Panc1 (cell line): Measurements from ENCODE around the gene CCDC50. TPM values are rescaled to one million over a fixed set of nuclear protein-coding genes. Genes with fewer than 3 reads are reported as not detected.
A peak's percentile ranks its signal among the peaks of the same experiment; 100 is the strongest.

Experiments
- ATAC-seq: fragments of 200-7000 bp; cut with Tn5 transposase; 2 replicates; pipeline ENCODE4 v1.9.1; 2020; ENCODE audit warnings: mild to moderate bottlenecking, moderate library complexity
- BruUV-seq: library from RNA; stranded (reverse); fragments of 400-500 nt; replicated peaks from 2 replicates; lab custom pipeline; 2021; lab: Mats Ljungman, UMichigan
- CTCF ChIA-PET: fragments of 300-600 bp; sonication (Branson Sonifier 250); formaldehyde crosslinking; loops from one replicate; lab custom pipeline; 2022; ENCODE audit warnings: antibody characterized with exemption; lab: Charles Lee
- POLR2A ChIA-PET: fragments of 300-600 bp; sonication (Branson Sonifier 250); formaldehyde crosslinking; loops from one replicate; lab custom pipeline; 2022; ENCODE audit warnings: antibody characterized with exemption; lab: Charles Lee
- DNase-seq: peaks from one replicate; pipeline ENCODE4 v3.0.0-alpha.2; 2010; ENCODE audit warnings: low read depth, low spot score
- H3K27ac ChIP-seq: 2 replicates; pipeline ENCODE4 v1.5.1; 2011; ENCODE audit warnings: mild to moderate bottlenecking, low read length, inconsistent platforms
- H3K27me3 ChIP-seq: fragments of 200-500 bp; sonication (Bioruptor generic); 2 replicates; pipeline ENCODE4 v1.6.0; 2014; ENCODE audit warnings: low read length, inconsistent platforms; ENCODE audit not compliant: control insufficient read depth, insufficient read depth
- H3K36me3 ChIP-seq: fragments of 200-500 bp; sonication (Bioruptor generic); 2 replicates; pipeline ENCODE4 v1.5.1; 2014; ENCODE audit warnings: inconsistent platforms, mild to moderate bottlenecking, low read length, moderate library complexity; ENCODE audit not compliant: control insufficient read depth, insufficient read depth
- H3K4me1 ChIP-seq: 2 replicates; pipeline ENCODE4 v1.5.1; 2011; ENCODE audit warnings: inconsistent platforms, mild to moderate bottlenecking, low read length, moderate library complexity; ENCODE audit not compliant: control insufficient read depth, insufficient read depth
- H3K4me3 ChIP-seq, 2 experiments: 2 replicates each; pipeline ENCODE4 v1.5.1; 2011 to 2012; ENCODE audit warnings: low read depth in 2 of 2, low read length in 2 of 2, mild to moderate bottlenecking in 2 of 2, inconsistent platforms in 1 of 2, moderate library complexity in 1 of 2
- H3K9me3 ChIP-seq: fragments of 200-500 bp; sonication (Bioruptor generic); 2 replicates; pipeline ENCODE4 v1.5.1; 2014; ENCODE audit warnings: low read depth, mild to moderate bottlenecking, inconsistent platforms, low read length, moderate library complexity; ENCODE audit not compliant: control insufficient read depth, insufficient read depth
- POLR2AphosphoS5 ChIP-seq: IDR thresholded peaks from 2 replicates; pipeline ENCODE4 v1.6.1; 2012; ENCODE audit warnings: mild to moderate bottlenecking, low read depth, low read length, moderate library complexity
- REST ChIP-seq, 2 experiments: IDR thresholded peaks; 2 replicates each; pipeline ENCODE4 v1.6.1; 2011 to 2012; ENCODE audit warnings: low read depth in 2 of 2, control low read depth in 1 of 2, low read length in 1 of 2, mild to moderate bottlenecking in 1 of 2, moderate library complexity in 1 of 2; ENCODE audit not compliant: insufficient read depth in 1 of 2
- SIN3A ChIP-seq: IDR thresholded peaks from 2 replicates; pipeline ENCODE4 v1.6.1; 2012; ENCODE audit warnings: low read depth, mild to moderate bottlenecking, low read length, moderate library complexity, borderline replicate concordance; ENCODE audit not compliant: insufficient read depth
- TCF7L2 ChIP-seq: IDR thresholded peaks from 2 replicates; pipeline ENCODE4 v1.6.1; 2011; ENCODE audit warnings: mild to moderate bottlenecking, low read depth, low read length, inconsistent platforms
- in situ Hi-C: cut with HindIII; loops from 2 replicates; pipeline ENCODE4 v1.10.0; 2016; ENCODE audit warnings: low sequenced_read_pairs, low pct_unique_long_range_greater_than_20kb
- intact Hi-C: fragments of 100-400 bp; cut with micrococcal nuclease; formaldehyde crosslinking; loops from one replicate; pipeline ENCODE4 v1.10.0; 2022; ENCODE audit not compliant: unreplicated experiment
- total RNA-seq: library from RNA; stranded (reverse); gene quantifications from one replicate; pipeline ENCODE4 v1.2.1, GENCODE V29; 2021; ENCODE audit not compliant: unreplicated experiment
- TF ChIP-seq, protein P1 (sequence below): fragments of 450-650 bp; IDR thresholded peaks from 2 replicates; pipeline ENCODE4 v1.5.1; 2017; ENCODE audit warnings: mild to moderate bottlenecking

Gene CCDC50
- total RNA-seq, 1 experiment from 2014 or later, result 89.3 TPM

DNA sequence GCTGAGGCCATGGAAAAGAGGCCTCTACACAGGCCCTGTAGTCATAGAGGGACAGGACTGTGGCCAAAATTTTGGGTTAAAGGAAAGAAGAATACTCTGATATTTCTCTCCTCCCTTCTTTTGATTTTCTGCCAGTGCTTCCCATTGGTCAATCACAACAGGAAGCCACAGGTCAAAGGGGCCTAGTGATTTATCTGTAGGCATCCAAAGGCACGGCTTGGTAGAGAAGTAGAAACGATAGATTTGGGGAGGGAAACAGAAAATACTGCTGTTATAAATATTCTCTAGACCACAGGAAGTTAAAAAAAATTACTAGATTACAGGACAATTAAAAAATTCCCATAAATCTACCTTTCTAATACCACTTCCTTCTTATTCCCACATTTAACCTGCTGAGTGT, 1.7 kb upstream of the CCDC50 start:
- ChIA-PET CTCF (no interaction called here), POLR2A (no interaction called here)
- in situ Hi-C loops, result no loop called here
- no peak overlapping the region for H3K4me3 ChIP-seq
- no TSS peak for BruUV-seq
- TF ChIP-seq SIN3A (no peak), REST (IDR thresholded peaks at IDR 0.05; ENCODE audit: insufficient read depth in 1 of 2, low read depth in 2 of 2, low read length in 1 of 2) (no peak), TCF7L2 (no peak), POLR2AphosphoS5 (no peak)
- TF ChIP-seq, protein P1, sequence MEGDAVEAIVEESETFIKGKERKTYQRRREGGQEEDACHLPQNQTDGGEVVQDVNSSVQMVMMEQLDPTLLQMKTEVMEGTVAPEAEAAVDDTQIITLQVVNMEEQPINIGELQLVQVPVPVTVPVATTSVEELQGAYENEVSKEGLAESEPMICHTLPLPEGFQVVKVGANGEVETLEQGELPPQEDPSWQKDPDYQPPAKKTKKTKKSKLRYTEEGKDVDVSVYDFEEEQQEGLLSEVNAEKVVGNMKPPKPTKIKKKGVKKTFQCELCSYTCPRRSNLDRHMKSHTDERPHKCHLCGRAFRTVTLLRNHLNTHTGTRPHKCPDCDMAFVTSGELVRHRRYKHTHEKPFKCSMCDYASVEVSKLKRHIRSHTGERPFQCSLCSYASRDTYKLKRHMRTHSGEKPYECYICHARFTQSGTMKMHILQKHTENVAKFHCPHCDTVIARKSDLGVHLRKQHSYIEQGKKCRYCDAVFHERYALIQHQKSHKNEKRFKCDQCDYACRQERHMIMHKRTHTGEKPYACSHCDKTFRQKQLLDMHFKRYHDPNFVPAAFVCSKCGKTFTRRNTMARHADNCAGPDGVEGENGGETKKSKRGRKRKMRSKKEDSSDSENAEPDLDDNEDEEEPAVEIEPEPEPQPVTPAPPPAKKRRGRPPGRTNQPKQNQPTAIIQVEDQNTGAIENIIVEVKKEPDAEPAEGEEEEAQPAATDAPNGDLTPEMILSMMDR, result no peak
- no peaks in the 10 kb centered on the region for H3K36me3 ChIP-seq
- ATAC-seq, result no peak
- no peak for DNase-seq
- no peaks in the 10 kb centered on the region for H3K9me3 ChIP-seq
- peak overlapping the region; percentile 93; the same call in 1 of the 2 replicates for H3K27ac ChIP-seq
- intact Hi-C loops, result no loop called here
- H3K27me3 ChIP-seq, result no peaks in the 10 kb centered on the region
- H3K4me1 ChIP-seq, result peaks cover 23% of the 10 kb centered on the region

DNA sequence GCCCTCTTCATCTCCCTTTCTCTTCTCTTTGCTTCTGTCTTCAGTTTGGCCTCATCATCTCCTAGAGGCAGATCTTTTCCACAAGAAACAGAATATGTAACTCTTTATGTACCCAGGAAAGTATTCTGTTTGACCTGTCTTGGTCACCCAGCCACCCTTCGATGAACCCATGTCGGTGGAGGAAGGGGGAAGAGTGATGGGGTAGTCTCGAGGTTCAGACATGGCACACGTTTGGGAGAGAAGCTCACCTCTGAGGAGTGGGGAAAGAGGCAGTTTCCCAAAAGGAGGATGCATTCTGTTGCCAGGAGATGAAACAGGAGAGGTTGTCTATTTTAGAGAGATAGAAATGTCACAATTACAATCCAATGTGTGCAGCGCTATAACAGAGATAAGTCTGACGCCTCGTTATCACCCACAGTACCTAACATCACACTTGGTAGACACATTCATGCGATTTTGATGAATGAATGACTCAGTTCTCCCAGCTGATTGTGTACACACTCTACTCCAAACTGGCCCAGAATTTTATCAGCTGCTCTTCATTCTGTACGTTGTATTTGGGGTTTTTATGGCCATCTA, 722 bp upstream of the CCDC50 start:
- H3K4me3 ChIP-seq, result peak overlapping the region; percentile 71 to 81

More for the DNA sequence above, 722 bp upstream of the CCDC50 start:
- peak overlapping the region; percentile 93 for H3K27ac ChIP-seq
- no peaks in the 10 kb centered on the region for H3K36me3 ChIP-seq
- DNase-seq (no peak), ATAC-seq (peak; percentile 22)
- no TSS peak for BruUV-seq
- H3K4me1 ChIP-seq, result peaks cover 32% of the 10 kb centered on the region
- in situ Hi-C loops (no loop called here), intact Hi-C loops (no loop called here)
- H3K27me3 ChIP-seq, result no peaks in the 10 kb centered on the region
- H3K9me3 ChIP-seq, result no peaks in the 10 kb centered on the region
- TF ChIP-seq, protein P1, result no peak
- TF ChIP-seq SIN3A, result no peak
- POLR2A ChIA-PET, result no interaction called here
- CTCF ChIA-PET, result no interaction called here
